Measurements from ENCODE around the gene HS3ST5. TPM values are rescaled to one million over a fixed set of nuclear protein-coding genes. Genes with fewer than 3 reads are reported as not detected.

Gene HS3ST5
- total RNA-seq, 1 donor from 2014 or later, result 17.4 TPM

DNA sequence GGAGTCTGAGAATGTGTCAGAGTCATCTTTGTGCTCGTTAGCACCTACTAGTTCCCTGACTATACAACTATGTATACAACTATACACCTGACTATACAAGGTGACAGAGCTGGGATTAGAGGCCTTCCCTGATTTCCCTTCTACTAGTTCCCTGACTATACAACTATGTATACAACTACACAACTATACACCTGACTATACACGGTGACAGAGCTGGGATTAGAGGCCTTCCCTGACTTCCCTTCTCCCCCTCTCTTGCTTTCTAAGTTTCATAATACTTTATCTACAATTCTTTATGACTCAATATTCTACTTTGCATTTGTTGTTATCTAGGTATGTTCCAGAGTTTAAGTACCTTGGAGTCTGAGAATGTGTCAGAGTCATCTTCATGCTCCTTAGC is 68.0 kb downstream of the HS3ST5 start:
- Mint-ChIP-seq H3K27ac (ENCODE audit: unreplicated experiment) (no peak overlapping the region), H3K9me3 (ENCODE audit: unreplicated experiment) (no peaks in the 10 kb centered on the region), H3K36me3 (ENCODE audit: unreplicated experiment) (no peaks in the 10 kb centered on the region), H3K4me1 (ENCODE audit: low read depth, unreplicated experiment) (peaks cover 24% of the 10 kb centered on the region), H3K4me3 (ENCODE audit: unreplicated experiment) (no peak overlapping the region), H3K27me3 (ENCODE audit: unreplicated experiment) (peaks cover 1% of the 10 kb centered on the region)
- TF ChIP-seq, protein P1, sequence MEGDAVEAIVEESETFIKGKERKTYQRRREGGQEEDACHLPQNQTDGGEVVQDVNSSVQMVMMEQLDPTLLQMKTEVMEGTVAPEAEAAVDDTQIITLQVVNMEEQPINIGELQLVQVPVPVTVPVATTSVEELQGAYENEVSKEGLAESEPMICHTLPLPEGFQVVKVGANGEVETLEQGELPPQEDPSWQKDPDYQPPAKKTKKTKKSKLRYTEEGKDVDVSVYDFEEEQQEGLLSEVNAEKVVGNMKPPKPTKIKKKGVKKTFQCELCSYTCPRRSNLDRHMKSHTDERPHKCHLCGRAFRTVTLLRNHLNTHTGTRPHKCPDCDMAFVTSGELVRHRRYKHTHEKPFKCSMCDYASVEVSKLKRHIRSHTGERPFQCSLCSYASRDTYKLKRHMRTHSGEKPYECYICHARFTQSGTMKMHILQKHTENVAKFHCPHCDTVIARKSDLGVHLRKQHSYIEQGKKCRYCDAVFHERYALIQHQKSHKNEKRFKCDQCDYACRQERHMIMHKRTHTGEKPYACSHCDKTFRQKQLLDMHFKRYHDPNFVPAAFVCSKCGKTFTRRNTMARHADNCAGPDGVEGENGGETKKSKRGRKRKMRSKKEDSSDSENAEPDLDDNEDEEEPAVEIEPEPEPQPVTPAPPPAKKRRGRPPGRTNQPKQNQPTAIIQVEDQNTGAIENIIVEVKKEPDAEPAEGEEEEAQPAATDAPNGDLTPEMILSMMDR (IDR thresholded peaks at IDR 0.05; ENCODE audit: partially characterized antibody, unreplicated experiment), result no peak
- DNase-seq, result no peak

DNA sequence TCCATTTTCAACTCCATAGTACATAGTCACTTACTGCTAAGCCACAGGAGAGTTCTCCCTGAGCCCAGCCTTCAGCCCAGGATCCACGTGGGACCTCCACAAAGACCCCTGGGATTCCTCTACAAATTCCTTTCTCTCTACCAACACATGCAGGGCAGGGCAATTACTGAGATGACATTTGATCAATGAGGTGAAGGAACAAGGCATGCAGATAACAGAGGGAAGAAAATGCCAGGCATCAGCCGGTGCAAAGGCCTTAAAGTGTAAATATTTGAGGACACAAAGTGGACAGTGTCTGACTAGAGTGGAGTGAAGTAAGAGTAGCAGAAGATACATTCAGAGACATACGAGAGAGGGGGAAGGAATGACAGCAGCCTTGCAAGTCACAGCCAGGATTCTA is 70.2 kb downstream of the HS3ST5 start:
- no peaks in the 10 kb centered on the region for H3K27me3 Mint-ChIP-seq (ENCODE audit: unreplicated experiment)
- no peak overlapping the region for H3K4me3 Mint-ChIP-seq (ENCODE audit: unreplicated experiment)
- no peaks in the 10 kb centered on the region for H3K9me3 Mint-ChIP-seq (ENCODE audit: unreplicated experiment)
- TF ChIP-seq, protein P1 (IDR thresholded peaks at IDR 0.05; ENCODE audit: partially characterized antibody, unreplicated experiment), result no peak
- DNase-seq, result no peak
- H3K36me3 Mint-ChIP-seq (ENCODE audit: unreplicated experiment), result no peaks in the 10 kb centered on the region
- H3K27ac Mint-ChIP-seq (ENCODE audit: unreplicated experiment), result no peak overlapping the region
- peaks cover 9% of the 10 kb centered on the region for H3K4me1 Mint-ChIP-seq (ENCODE audit: low read depth, unreplicated experiment)

DNA sequence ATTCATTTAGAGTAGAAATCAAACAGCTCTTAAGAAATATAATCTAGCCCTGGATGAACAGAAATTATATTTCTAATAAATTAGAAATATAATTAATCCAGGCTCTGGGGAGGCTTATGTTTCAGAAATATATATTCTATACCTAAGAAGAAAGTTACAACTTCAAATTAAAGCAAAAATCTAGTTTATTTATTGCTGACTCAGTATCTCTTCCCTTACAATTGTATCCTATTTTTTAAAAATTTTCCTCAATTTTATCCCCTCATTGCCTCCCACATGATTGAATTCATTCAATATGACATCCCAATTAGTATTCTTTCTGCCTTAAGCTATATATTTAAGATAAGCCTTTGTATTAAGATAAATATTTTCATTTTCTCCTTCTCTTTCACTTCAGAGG is 71.4 kb downstream of the HS3ST5 start:
- no peak overlapping the region for H3K27ac Mint-ChIP-seq (ENCODE audit: unreplicated experiment)

DNA sequence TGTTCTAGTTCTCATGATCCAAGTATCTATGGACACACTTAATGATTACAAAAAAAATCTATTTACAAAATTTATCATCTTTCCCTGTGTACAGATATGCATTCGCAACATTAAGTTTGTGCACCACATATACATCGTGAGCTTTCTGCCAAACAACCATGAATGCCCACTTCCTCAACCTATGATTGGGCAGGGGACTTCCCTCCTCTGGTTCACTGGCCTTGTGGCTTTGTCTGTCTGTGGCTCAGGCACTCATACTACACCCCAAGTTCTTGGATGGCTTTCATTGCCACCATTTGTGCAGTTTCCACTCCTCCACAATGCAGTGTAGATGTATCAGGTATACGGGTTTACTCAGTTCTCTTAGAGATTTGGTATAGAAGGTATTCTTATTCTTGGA is 74.9 kb downstream of the HS3ST5 start:
- Mint-ChIP-seq H3K36me3 (ENCODE audit: unreplicated experiment) (no peaks in the 10 kb centered on the region), H3K4me3 (ENCODE audit: unreplicated experiment) (no peak overlapping the region), H3K4me1 (ENCODE audit: low read depth, unreplicated experiment) (peaks cover 4% of the 10 kb centered on the region), H3K27ac (ENCODE audit: unreplicated experiment) (no peak overlapping the region), H3K27me3 (ENCODE audit: unreplicated experiment) (peaks cover 2% of the 10 kb centered on the region), H3K9me3 (ENCODE audit: unreplicated experiment) (peaks cover 4% of the 10 kb centered on the region)
- no peak for DNase-seq
- TF ChIP-seq, protein P1 (IDR thresholded peaks at IDR 0.05; ENCODE audit: partially characterized antibody, unreplicated experiment), result no peak

More for the DNA sequence above, 71.4 kb downstream of the HS3ST5 start:
- Mint-ChIP-seq H3K4me3 (ENCODE audit: unreplicated experiment) (no peak overlapping the region), H3K36me3 (ENCODE audit: unreplicated experiment) (no peaks in the 10 kb centered on the region), H3K4me1 (ENCODE audit: low read depth, unreplicated experiment) (peaks cover 4% of the 10 kb centered on the region), H3K27me3 (ENCODE audit: unreplicated experiment) (no peaks in the 10 kb centered on the region), H3K9me3 (ENCODE audit: unreplicated experiment) (no peaks in the 10 kb centered on the region)
- TF ChIP-seq, protein P1 (IDR thresholded peaks at IDR 0.05; ENCODE audit: partially characterized antibody, unreplicated experiment), result no peak
- DNase-seq, result no peak

DNA sequence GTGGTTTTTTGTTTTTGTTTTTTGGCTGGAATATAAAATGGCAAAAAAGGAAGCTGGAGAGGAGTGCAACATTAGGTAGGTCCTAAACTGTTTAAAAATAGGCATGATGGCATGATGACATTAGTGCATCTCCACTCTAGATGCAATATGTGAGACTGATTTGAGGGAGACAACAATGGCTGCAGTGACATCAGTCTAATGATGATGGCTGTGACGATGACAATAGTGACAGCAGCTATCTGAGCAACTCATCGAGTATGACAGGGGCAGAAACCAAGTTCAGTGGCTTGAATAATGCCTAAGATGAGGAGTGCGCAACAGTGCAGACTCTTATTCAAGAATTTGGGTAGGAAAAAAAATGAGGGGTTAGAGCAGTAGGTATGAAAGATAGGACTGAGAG is 82.0 kb downstream of the HS3ST5 start:
- H3K9me3 Mint-ChIP-seq (ENCODE audit: unreplicated experiment), result peaks cover 2% of the 10 kb centered on the region
- no peak overlapping the region for H3K27ac Mint-ChIP-seq (ENCODE audit: unreplicated experiment)

More for the DNA sequence above, 82.0 kb downstream of the HS3ST5 start:
- H3K36me3 Mint-ChIP-seq (ENCODE audit: unreplicated experiment), result peaks cover 5% of the 10 kb centered on the region
- TF ChIP-seq, protein P1 (IDR thresholded peaks at IDR 0.05; ENCODE audit: partially characterized antibody, unreplicated experiment), result no peak
- peaks cover 4% of the 10 kb centered on the region for H3K27me3 Mint-ChIP-seq (ENCODE audit: unreplicated experiment)
- H3K4me3 Mint-ChIP-seq (ENCODE audit: unreplicated experiment), result no peak overlapping the region
- no peak for DNase-seq
- peaks cover 4% of the 10 kb centered on the region for H3K4me1 Mint-ChIP-seq (ENCODE audit: low read depth, unreplicated experiment)

All from glutamatergic neuron (in vitro differentiated cells).